HuH-7 (cell line): ENCODE results near the gene OLFML2A.
A peak's percentile ranks its signal among the peaks of the same experiment; 100 is the strongest.

ENCODE experiments used
- DNase-seq: peaks from one replicate; pipeline ENCODE4 v3.0.0; 2011; ENCODE audit warnings: low spot score

The OLFML2A gene

DNA sequence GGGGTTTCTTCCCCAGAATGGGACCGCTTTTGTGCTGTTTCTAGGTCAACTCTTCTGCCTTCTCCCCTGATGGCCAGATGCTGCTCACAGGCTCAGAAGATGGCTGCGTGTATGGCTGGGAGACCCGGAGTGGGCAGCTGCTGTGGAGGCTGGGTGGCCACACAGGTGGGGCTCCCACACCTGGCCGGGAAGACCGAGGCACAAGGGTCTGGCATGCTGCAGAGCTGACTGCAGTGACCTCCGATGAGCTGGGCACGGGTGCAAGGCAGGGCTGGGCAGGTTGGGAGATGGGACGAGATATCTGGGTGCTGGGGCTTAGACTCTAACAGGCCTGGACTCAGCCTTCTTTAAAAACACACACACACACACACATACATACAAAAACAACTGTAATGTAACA, 77.2 kb downstream of the OLFML2A start:
- no peak for DNase-seq

DNA sequence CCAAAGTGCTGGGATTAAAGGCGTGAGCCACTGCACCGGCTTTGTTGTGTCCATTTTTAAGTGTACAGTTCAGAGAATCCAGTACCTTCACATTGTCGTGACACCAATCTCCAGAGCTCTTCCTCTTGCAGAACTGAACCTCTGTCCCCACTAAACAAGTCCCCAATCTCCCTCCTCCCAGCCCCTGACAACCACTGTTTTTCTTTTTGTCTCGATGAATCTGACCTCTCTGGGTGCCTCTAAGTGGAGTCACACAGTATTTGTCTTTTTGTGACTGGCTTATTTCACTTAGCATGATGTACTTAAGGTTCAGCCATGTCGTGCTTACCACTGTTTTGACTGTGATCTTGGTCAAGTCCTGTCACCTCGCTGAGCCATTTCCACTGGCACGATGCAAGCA, 77.9 kb downstream of the OLFML2A start:
- DNase-seq, result no peak

GRCh38 chr9:124855566-124855943, 78.6 kb downstream of the OLFML2A start:
- no peak for DNase-seq

DNA sequence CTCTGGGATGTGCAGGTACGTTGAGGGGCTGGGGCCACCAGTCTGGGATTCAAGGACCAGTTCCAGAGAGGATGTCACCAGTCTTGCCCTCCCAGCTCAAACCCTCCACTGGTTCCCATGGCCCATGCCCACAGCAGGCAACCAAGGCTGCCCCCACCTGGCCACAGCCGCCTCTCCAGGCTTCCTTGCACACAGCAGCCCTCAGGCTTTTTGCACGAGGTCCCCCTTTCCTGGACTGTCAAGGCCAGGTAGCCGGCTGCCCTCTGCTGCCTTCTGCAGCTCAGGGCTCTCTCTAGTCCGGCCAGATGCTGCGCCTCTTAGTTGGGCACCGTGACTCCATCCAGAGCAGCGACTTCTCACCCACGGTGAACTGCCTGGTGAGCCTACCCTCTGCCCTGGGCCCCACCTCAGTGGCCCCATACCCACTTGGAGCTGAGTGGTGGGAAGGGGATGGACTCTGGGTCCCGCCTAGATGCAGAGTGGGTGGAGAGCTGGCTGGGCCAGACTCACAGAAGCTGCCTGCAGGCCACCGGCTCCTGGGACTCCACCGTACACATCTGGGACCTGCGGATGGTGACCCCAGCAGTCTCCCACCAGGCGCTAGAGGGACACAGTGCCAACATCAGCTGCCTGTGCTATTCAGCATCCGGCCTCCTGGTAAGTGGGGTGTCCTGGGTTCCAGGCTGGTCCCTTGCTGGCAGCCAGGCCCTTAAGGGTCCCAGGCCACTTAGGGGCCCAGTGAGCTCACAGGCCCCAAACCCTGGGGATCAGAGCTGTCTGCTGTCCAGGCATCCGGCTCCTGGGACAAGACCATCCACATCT, 79.2 kb downstream of the OLFML2A start:
- DNase-seq, result peak; percentile 76

GRCh38 chr9:124857533-124858162, 80.7 kb downstream of the OLFML2A start:
- DNase-seq, result no peak

DNA sequence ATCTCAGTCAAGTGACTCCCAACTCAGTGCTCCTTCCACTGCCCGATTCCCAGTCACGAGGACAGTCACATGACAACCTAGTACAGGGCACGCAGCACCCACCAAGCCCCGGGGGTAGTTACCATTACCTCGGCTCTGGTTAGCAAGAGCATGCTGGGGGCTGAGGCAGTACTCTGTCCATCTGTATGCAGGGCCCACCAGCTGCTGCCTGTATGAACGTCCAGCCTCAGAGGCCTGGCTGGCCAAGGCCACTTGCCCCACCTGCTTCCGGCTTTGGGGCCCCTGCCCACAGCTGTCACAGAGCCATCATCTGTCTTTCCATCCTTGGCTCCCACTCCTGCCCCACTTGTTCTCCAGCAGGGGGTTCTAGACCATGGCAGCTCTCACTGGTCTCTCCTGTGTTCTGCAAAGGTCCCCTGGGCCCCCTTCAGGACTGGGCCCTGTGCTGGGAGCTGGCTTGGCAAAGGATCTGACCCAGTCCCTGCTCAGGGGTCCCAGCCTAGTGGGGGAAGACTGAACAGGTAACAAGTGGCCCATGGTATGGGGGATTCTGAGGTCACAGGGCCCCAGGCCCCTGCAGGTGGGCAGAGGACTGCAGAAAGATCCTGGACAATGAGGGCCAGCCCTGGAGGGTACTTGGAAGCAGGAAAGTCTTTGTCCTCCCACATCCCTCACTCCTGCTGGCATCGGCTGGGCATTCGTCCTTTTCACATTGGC, 81.6 kb downstream of the OLFML2A start:
- no peak for DNase-seq

GRCh38 chr9:124859803-124860581, 83.1 kb downstream of the OLFML2A start:
- DNase-seq, result no peak

DNA sequence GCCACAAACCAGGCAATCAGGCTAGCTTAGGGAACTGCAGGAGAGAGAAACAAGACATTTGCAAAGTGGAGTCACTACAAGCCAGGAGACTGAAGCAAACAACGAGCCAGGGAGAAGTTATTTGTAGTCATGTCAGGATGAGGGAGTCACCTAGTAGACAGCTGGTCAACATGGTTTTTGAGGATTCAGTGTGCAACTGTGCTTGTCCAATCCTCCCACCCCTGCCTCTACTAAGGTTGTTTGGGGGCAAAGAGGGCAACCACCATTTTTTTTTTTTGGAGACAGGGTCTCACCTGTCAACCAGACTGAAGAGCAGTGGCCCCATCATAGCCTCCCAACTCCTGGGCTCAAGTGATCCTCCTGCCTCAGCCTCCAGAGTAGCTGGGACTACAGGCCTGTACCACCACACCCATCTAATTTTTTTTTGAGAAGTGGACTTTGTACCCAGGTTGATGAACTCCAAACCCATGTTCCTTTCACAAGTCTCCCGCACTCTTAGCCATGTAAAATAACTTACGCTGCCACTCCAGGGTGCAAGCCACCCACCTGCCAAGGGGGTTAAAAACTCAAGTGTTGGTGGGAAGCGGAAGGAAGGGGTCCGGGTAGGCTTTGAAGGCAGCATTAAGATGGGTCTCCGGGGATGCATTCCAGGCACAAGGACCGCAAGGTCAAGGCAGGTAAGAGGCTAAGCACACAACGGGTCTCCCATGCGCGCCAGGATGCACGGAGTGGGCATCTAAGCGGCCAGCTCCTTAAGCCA, 83.8 kb downstream of the OLFML2A start:
- no peak for DNase-seq

DNA sequence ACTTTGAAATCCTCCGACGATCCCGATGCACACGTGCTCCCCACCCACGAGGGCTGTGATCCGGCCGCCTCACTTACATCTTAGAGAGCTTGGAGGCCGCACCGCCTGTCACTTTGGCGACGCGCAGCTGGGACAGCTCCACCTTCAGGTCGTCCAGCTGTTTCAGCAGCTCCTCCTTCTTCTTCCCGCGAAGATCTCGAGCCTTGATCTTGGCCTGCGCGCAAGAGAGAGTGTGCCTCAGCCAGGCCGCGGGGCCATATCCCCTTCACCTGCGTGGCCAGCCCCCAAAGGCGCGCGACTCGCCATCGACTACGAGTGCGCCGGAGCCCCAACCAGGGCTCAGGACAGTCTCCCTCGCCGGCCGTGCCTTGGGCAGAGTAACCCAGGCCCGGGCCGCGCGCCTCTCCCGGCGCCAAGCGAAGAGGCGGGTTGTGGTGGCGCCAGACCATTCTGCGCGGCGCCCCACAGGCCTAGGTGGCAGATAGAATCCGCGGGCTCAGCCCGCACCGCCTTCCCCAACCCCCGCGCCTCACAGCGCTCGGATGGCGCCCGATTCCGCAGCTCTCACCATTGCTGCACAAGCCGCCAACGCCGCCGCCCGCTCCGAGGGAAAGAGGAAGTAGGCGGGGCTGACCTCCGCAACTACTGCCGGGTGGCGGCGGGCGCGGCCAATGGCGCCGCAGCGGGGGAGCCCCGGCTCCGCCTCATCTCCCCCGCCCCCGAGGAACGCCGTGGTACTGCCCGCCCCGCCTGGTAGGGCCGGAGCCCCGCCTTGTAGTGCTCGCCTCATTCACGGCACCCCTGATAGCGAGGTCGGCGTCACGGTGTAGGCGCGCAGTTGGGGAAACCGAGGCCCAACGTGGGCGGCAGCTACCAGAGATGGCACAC, 84.7 kb downstream of the OLFML2A start, which contains the start of the genes ARPC5L and RPL35:
Gene ARPC5L (plus strand): TSS at position 789 of the 888 bp plus-strand sequence. CDS start 7,161 bp downstream, outside the sequence.
Gene RPL35 (minus strand): TSS at position 616 of the 888 bp plus-strand sequence. CDS start 45 bp downstream, at position 571.
- DNase-seq, result peak; percentile 98

DNA sequence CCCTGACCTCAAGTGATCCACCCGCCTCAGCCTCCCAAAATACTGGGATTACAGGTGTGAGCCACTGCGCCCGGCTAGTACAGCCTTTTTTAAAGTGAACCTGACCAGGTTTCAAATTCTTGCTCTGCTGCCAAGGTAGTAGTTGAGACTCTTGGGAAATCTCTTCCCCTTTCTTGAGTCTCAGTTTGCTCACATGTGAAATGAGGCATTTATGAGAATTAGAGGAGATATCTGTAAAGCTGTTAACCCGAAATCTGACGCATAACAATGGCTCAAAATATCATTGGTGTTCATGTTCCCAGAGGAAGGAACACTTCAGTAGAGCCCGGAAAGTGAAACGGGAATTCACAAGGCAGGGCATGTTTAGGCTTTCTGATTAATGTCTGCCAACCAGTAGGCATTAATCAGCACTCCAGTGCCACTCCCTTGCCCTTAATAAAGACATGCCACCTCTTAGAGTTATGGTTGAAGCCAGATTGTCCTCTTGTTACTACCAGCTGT, 86.5 kb downstream of the OLFML2A start:
- no peak for DNase-seq
